Measurements from ENCODE around the gene NNMT.

The NNMT gene

DNA sequence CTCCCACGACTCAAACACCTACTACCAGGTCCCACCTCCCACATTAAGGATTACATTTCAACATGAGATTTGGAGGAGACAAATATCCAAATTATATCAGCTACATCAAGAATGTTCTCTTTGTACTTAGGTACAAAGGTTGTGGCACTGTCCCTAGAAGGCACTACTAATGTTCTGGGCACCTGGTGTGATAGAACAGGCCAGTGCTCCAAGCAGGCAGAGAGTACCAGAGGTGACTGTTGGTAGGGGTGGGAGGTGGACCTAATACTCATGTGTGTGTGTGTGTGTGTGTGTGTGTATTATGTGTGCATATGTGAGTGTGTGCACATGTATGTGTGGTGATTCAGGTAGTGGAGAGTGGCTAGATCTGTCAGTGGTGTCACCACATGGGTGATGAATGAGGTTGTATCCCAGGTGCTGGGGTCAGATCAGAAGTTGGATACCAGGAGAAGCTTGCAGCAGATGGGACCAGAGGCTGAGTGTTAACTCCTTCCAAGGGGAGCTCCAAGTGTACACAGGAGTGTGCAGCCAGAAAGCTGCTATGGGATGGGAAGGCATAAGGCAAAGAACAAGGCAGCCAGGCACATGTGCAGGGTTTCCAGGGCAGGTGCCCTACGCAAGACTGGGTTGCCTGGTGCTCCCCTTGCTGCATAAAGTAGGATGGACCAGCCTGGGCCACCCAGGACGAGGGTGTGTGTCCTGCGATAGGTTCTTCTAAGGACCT is 17.7 kb upstream of the NNMT start:
- DNase-seq (ENCODE audit: low spot score) (no peak), ATAC-seq (ENCODE audit: low read depth) (no peak)
- Histone ChIP-seq H3K4me1 (ENCODE audit: insufficient read depth, poor library complexity, severe bottlenecking) (peaks cover 12% of the 10 kb centered on the region), H3K27me3 (ENCODE audit: insufficient read depth, poor library complexity, severe bottlenecking) (no peaks in the 10 kb centered on the region), H3K36me3 (ENCODE audit: low read depth) (no peaks in the 10 kb centered on the region), H3K9me3 (ENCODE audit: severe bottlenecking) (no peaks in the 10 kb centered on the region), H3K27ac (ENCODE audit: poor library complexity, severe bottlenecking) (no peak overlapping the region), H3K4me3 (ENCODE audit: severe bottlenecking) (no peak overlapping the region)
- TF ChIP-seq, protein P1, sequence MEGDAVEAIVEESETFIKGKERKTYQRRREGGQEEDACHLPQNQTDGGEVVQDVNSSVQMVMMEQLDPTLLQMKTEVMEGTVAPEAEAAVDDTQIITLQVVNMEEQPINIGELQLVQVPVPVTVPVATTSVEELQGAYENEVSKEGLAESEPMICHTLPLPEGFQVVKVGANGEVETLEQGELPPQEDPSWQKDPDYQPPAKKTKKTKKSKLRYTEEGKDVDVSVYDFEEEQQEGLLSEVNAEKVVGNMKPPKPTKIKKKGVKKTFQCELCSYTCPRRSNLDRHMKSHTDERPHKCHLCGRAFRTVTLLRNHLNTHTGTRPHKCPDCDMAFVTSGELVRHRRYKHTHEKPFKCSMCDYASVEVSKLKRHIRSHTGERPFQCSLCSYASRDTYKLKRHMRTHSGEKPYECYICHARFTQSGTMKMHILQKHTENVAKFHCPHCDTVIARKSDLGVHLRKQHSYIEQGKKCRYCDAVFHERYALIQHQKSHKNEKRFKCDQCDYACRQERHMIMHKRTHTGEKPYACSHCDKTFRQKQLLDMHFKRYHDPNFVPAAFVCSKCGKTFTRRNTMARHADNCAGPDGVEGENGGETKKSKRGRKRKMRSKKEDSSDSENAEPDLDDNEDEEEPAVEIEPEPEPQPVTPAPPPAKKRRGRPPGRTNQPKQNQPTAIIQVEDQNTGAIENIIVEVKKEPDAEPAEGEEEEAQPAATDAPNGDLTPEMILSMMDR (IDR thresholded peaks at IDR 0.05; ENCODE audit: poor library complexity, severe bottlenecking): no peak

- Histone ChIP-seq H3K27ac (ENCODE audit: poor library complexity, severe bottlenecking) (peak overlapping the region; percentile 47), H3K27me3 (ENCODE audit: insufficient read depth, poor library complexity, severe bottlenecking) (no peaks in the 10 kb centered on the region), H3K36me3 (ENCODE audit: low read depth) (no peaks in the 10 kb centered on the region), H3K4me3 (ENCODE audit: severe bottlenecking) (no peak overlapping the region), H3K4me1 (ENCODE audit: insufficient read depth, poor library complexity, severe bottlenecking) (peaks cover 15% of the 10 kb centered on the region), H3K9me3 (ENCODE audit: severe bottlenecking) (no peaks in the 10 kb centered on the region)
- TF ChIP-seq, protein P1 (IDR thresholded peaks at IDR 0.05; ENCODE audit: poor library complexity, severe bottlenecking): no peak
- DNase-seq (ENCODE audit: low spot score) (no peak), ATAC-seq (ENCODE audit: low read depth) (peak; percentile 80)
These were observed 16.2 kb upstream of the NNMT start for GRCh38 chr11:114279792-114280546.

DNA sequence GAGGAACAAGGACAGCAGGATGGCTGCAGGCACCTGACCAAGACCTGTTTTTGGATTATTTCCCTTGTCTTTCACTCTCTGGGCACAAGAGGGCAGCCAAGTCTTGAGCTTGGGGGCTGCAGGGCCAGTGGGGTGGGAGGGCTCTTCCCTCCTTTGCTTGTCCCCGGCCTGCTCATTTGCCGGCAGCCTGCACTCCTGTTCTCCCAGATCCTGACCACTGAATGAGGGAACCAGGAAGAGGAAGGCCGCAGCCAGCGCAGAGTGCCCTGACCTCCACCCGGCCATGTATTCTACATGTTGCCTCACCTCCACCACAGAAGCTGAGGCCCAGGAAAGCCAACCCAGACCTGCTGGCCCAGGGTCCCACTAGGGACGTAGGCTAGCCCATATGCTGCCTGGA is 15.5 kb upstream of the NNMT start:
- TF ChIP-seq, protein P1 (IDR thresholded peaks at IDR 0.05; ENCODE audit: poor library complexity, severe bottlenecking): peak; percentile 89
- Histone ChIP-seq H3K27ac (ENCODE audit: poor library complexity, severe bottlenecking) (peak overlapping the region; percentile 47), H3K27me3 (ENCODE audit: insufficient read depth, poor library complexity, severe bottlenecking) (no peaks in the 10 kb centered on the region), H3K9me3 (ENCODE audit: severe bottlenecking) (no peaks in the 10 kb centered on the region), H3K4me1 (ENCODE audit: insufficient read depth, poor library complexity, severe bottlenecking) (peaks cover 22% of the 10 kb centered on the region), H3K4me3 (ENCODE audit: severe bottlenecking) (no peak overlapping the region), H3K36me3 (ENCODE audit: low read depth) (no peaks in the 10 kb centered on the region)
- ATAC-seq (ENCODE audit: low read depth): peak; percentile 61
- no peak for DNase-seq (ENCODE audit: low spot score)

GRCh38 chr11:114281388-114281956 is 14.7 kb upstream of the NNMT start:
- TF ChIP-seq, protein P1 (IDR thresholded peaks at IDR 0.05; ENCODE audit: poor library complexity, severe bottlenecking): no peak
- Histone ChIP-seq H3K9me3 (ENCODE audit: severe bottlenecking) (no peaks in the 10 kb centered on the region), H3K4me1 (ENCODE audit: insufficient read depth, poor library complexity, severe bottlenecking) (peaks cover 30% of the 10 kb centered on the region), H3K36me3 (ENCODE audit: low read depth) (no peaks in the 10 kb centered on the region), H3K27me3 (ENCODE audit: insufficient read depth, poor library complexity, severe bottlenecking) (no peaks in the 10 kb centered on the region), H3K4me3 (ENCODE audit: severe bottlenecking) (no peak overlapping the region), H3K27ac (ENCODE audit: poor library complexity, severe bottlenecking) (peak overlapping the region; percentile 47)
- DNase-seq (ENCODE audit: low spot score) (no peak), ATAC-seq (ENCODE audit: low read depth) (no peak)

Measured in RWPE2 (cell line).